NT2/D1 (cell line): ENCODE measurements around the gene HCN3.
A peak's percentile ranks its signal among the peaks of the same experiment; 100 is the strongest.

ENCODE experiments used
- DNase-seq: peaks from one replicate; pipeline ENCODE4 v3.0.0-alpha.2; 2011; ENCODE audit warnings: low read depth, low spot score
- H3K27me3 ChIP-seq: 2 replicates; pipeline ENCODE4 v1.6.0; 2011; ENCODE audit warnings: mild to moderate bottlenecking; ENCODE audit not compliant: insufficient read length, insufficient read depth
- H3K36me3 ChIP-seq: 2 replicates; pipeline ENCODE4 v1.6.1; 2011; ENCODE audit warnings: mild to moderate bottlenecking, low read length, mixed read lengths; ENCODE audit not compliant: insufficient read depth, insufficient read length
- H3K4me1 ChIP-seq: 2 replicates; pipeline ENCODE4 v1.5.1; 2011; ENCODE audit not compliant: insufficient read depth, insufficient read length
- H3K4me3 ChIP-seq: 2 replicates; pipeline ENCODE4 v1.5.1; 2011; ENCODE audit warnings: low read depth; ENCODE audit not compliant: insufficient read length
- H3K9ac ChIP-seq: 2 replicates; pipeline ENCODE4 v1.6.0; 2011; ENCODE audit warnings: low read depth; ENCODE audit not compliant: insufficient read length
- H3K9me3 ChIP-seq: 2 replicates; pipeline ENCODE4 v1.5.1; 2011; ENCODE audit warnings: mild to moderate bottlenecking, low read length; ENCODE audit not compliant: insufficient read depth
- SUZ12 ChIP-seq: IDR thresholded peaks from 2 replicates; pipeline ENCODE4 v1.6.1; 2011; ENCODE audit not compliant: insufficient read length, insufficient read depth; ENCODE audit errors: extremely low read depth
- YY1 ChIP-seq: IDR thresholded peaks from 2 replicates; pipeline ENCODE4 v1.6.1; 2011; ENCODE audit not compliant: insufficient read length, insufficient read depth
- ZNF274 ChIP-seq: IDR thresholded peaks from 2 replicates; pipeline ENCODE4 v1.6.1; 2011; ENCODE audit warnings: mild to moderate bottlenecking, low read depth, low read length

HCN3 gene

GRCh38 chr1:155255243-155256007 is 21.8 kb upstream of the HCN3 start, which contains the start of gene ENTREP3:
Gene ENTREP3, minus strand, starts transcription at chr1:155255483. Its CDS starts 606 bp downstream, at chr1:155254877.
- Histone ChIP-seq H3K4me3 (peak within 1 kb of the TSS; percentile 76), H3K4me1 (peaks cover 32% of the 10 kb centered on the region), H3K9ac (peak within 1 kb of the TSS; percentile 92), H3K27me3 (no peaks in the 10 kb centered on the region), H3K9me3 (no peaks in the 10 kb centered on the region), H3K36me3 (peaks cover 47% of the 10 kb centered on the region)
- DNase-seq, result peak; percentile 86
- peak; percentile 67 for TF ChIP-seq YY1
- TF ChIP-seq ZNF274, result no peak
- TF ChIP-seq SUZ12, result no peak

- TF ChIP-seq ZNF274, result no peak
- TF ChIP-seq YY1, result no peak
- peaks cover 27% of the 10 kb centered on the region for H3K4me1 ChIP-seq
- DNase-seq, result no peak
- peak overlapping the region; percentile 12 for H3K9ac ChIP-seq
- peaks cover 48% of the 10 kb centered on the region for H3K36me3 ChIP-seq
- peak overlapping the region; percentile 76 for H3K4me3 ChIP-seq
- H3K9me3 ChIP-seq, result no peaks in the 10 kb centered on the region
- no peaks in the 10 kb centered on the region for H3K27me3 ChIP-seq
Observed at GRCh38 chr1:155256058-155256852, 21.0 kb upstream of the HCN3 start.

GRCh38 chr1:155260276-155260675 is 17.0 kb upstream of the HCN3 start:
- no peak overlapping the region for H3K4me3 ChIP-seq
- H3K4me1 ChIP-seq, result peaks cover 10% of the 10 kb centered on the region
- no peaks in the 10 kb centered on the region for H3K9me3 ChIP-seq
- no peak for DNase-seq
- H3K27me3 ChIP-seq, result no peaks in the 10 kb centered on the region
- peak overlapping the region; percentile 96 for H3K9ac ChIP-seq
- H3K36me3 ChIP-seq, result peaks cover 74% of the 10 kb centered on the region
- TF ChIP-seq YY1, result no peak
- no peak for TF ChIP-seq ZNF274
- TF ChIP-seq SUZ12, result no peak

DNA sequence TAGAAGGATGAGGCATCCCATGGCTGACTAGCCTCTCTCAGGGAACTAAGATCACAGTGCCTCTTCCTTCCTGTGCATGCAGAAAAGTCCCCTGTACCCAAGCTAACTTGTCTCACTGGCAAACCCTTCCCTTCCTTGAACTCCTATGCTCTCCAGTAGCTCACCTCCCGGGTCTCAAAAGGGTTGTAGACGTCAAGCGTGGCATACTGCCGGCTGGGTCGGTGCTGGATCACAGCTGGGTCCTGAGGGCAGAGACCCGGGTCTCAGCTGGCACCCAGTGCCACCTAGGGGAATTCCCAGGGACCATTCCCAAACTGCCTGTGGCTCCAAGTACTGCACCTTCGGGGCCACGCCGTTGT is 15.8 kb upstream of the HCN3 start:
- no peak for DNase-seq
- no peaks in the 10 kb centered on the region for H3K9me3 ChIP-seq
- no peaks in the 10 kb centered on the region for H3K27me3 ChIP-seq
- peaks cover 76% of the 10 kb centered on the region for H3K36me3 ChIP-seq
- TF ChIP-seq YY1 (no peak), SUZ12 (no peak), ZNF274 (no peak)
- peak overlapping the region; percentile 93 for H3K4me3 ChIP-seq
- H3K4me1 ChIP-seq, result peaks cover 7% of the 10 kb centered on the region
- peak overlapping the region; percentile 96 for H3K9ac ChIP-seq

GRCh38 chr1:155261852-155262673 is 15.2 kb upstream of the HCN3 start, which contains the start of gene SCAMP3:
Gene SCAMP3, minus strand, starts transcription at chr1:155262360. Its CDS starts 209 bp downstream, at chr1:155262151.
- H3K36me3 ChIP-seq, result peaks cover 76% of the 10 kb centered on the region

GRCh38 chr1:155263067-155263466 is 14.2 kb upstream of the HCN3 start:
- H3K27me3 ChIP-seq, result no peaks in the 10 kb centered on the region
- no peak for TF ChIP-seq YY1
- TF ChIP-seq SUZ12, result no peak
- no peak for DNase-seq
- no peak overlapping the region for H3K9ac ChIP-seq
- peaks cover 5% of the 10 kb centered on the region for H3K4me1 ChIP-seq
- peaks cover 79% of the 10 kb centered on the region for H3K36me3 ChIP-seq
- no peak overlapping the region for H3K4me3 ChIP-seq
- H3K9me3 ChIP-seq, result no peaks in the 10 kb centered on the region

More at GRCh38 chr1:155261852-155262673, 15.2 kb upstream of the HCN3 start, which contains the start of gene SCAMP3:
- peak; percentile 99 for DNase-seq
- peaks cover 5% of the 10 kb centered on the region for H3K4me1 ChIP-seq
- TF ChIP-seq YY1, result peak; percentile 54
- TF ChIP-seq SUZ12, result no peak
- TF ChIP-seq ZNF274, result no peak
- no peaks in the 10 kb centered on the region for H3K9me3 ChIP-seq
- peak within 1 kb of the TSS; percentile 93 for H3K4me3 ChIP-seq
- H3K27me3 ChIP-seq, result no peaks in the 10 kb centered on the region
- H3K9ac ChIP-seq, result peak within 1 kb of the TSS; percentile 96

- no peak for TF ChIP-seq ZNF274
- TF ChIP-seq YY1, result no peak
- TF ChIP-seq SUZ12, result no peak
- DNase-seq, result no peak
- peaks cover 90% of the 10 kb centered on the region for H3K36me3 ChIP-seq
Observed at GRCh38 chr1:155266553-155266952, 10.7 kb upstream of the HCN3 start.

More at GRCh38 chr1:155266553-155266952, 10.7 kb upstream of the HCN3 start:
- Histone ChIP-seq H3K9ac (no peak overlapping the region), H3K4me3 (no peak overlapping the region), H3K27me3 (no peaks in the 10 kb centered on the region), H3K9me3 (no peaks in the 10 kb centered on the region), H3K4me1 (peaks cover 4% of the 10 kb centered on the region)
